PC-3 (cell line): ENCODE data around the gene ANAPC2.

ENCODE experiments used
- CTCF ChIP-seq: fragments of 300-600 bp; sonication (generic); conservative IDR thresholded peaks from 2 replicates; pipeline ENCODE4 v1.5.1; 2017; ENCODE audit warnings: antibody characterized with exemption, low read depth, mild to moderate bottlenecking, low read length
- EZH2 ChIP-seq: fragments of 300-600 bp; sonication (generic); IDR thresholded peaks from one replicate; pipeline ENCODE4 v1.6.1; 2017; ENCODE audit warnings: antibody characterized with exemption, mild to moderate bottlenecking, low read length; ENCODE audit not compliant: unreplicated experiment
- EZH2phosphoT487 ChIP-seq: fragments of 300-600 bp; sonication (generic); IDR thresholded peaks from 2 replicates; pipeline ENCODE4 v1.6.1; 2018; ENCODE audit warnings: mild to moderate bottlenecking, antibody characterized with exemption, low read length, borderline replicate concordance

GRCh38 chr9:137160054-137160425, 28.3 kb downstream of the ANAPC2 start:
- TF ChIP-seq CTCF (no peak), EZH2 (no peak), EZH2phosphoT487 (no peak)
